Vagina (tissue), 2 donors: ENCODE measurements around the gene LY6G6C.

Source experiments
- CTCF ChIP-seq, 3 experiments: fragments of 450-650 bp in 2 of 3; fragments of 200-600 bp in 1 of 3; sonication (generic) in 1 of 3; IDR thresholded peaks; one replicate each; pipeline ENCODE4 v1.5.1; 2017 to 2019; ENCODE audit warnings: antibody characterized with exemption in 3 of 3, mild to moderate bottlenecking in 2 of 3, moderate library complexity in 2 of 3
- POLR2A ChIP-seq, 2 donors: fragments of 450-650 bp; IDR thresholded peaks; one replicate each; pipeline ENCODE4 v1.6.1; 2017; ENCODE audit warnings: antibody characterized with exemption in 2 of 2, mild to moderate bottlenecking in 2 of 2, moderate library complexity in 2 of 2
- POLR2AphosphoS5 ChIP-seq, 2 donors: sonication (generic); formaldehyde crosslinking; IDR thresholded peaks; one replicate each; pipeline ENCODE4 v1.9.0; 2017; ENCODE audit warnings: antibody characterized with exemption in 2 of 2, mild to moderate bottlenecking in 2 of 2, low read depth in 1 of 2; ENCODE audit not compliant: insufficient read depth in 1 of 2

DNA sequence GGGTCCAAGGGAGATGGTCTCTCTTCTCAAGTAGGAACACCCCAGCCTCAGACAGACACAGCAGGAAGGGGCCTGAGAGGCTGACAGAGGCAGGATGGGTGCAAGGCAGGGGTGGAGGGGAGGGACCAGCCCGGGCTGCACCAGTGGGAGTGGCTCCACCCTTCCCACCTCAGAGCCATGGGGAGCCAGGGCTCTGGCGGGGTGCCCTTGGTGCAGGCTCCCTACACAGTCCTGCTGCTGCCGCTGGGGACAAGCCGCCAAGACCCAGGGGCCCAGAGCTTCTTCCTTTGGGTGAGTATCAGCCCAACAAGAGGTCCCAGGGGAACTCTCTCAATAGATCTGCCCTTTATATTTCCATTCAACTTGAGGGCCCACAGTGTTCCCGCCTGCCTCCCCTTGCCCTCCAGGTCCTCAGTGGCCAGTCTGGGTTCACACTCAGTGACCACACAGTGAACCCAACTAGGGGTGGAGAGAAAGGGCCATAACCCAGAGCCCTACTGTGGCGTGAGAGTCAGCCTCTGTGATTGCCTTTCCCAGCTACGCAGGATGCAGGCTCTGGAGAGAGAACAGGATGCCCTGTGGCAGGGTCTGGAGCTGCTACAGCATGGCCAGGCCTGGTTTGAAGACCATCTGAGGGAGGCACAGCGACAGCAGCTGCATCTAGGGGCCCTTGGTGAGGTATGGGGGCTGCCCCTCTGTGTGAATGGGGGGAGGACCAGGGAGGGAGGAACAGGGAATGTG, 41.5 kb upstream of the LY6G6C start:
- TF ChIP-seq CTCF (IDR thresholded peaks at IDR 0.05), result no peak
- TF ChIP-seq POLR2A (IDR thresholded peaks at IDR 0.05), result no peak
- no peak for TF ChIP-seq POLR2AphosphoS5 (IDR thresholded peaks at IDR 0.05; ENCODE audit: insufficient read depth in 1 of 2, low read depth in 1 of 2)
